Measurements from ENCODE around the gene HNF1A. TPM values are rescaled to one million over a fixed set of nuclear protein-coding genes. Genes with fewer than 3 reads are reported as not detected.

The HNF1A gene
- total and polyA plus RNA-seq, 2 of the 13 experiments (the other 11 are each of a cell fraction or from before 2014, with no cell fraction given): 13.4 to 34.7 TPM

DNA sequence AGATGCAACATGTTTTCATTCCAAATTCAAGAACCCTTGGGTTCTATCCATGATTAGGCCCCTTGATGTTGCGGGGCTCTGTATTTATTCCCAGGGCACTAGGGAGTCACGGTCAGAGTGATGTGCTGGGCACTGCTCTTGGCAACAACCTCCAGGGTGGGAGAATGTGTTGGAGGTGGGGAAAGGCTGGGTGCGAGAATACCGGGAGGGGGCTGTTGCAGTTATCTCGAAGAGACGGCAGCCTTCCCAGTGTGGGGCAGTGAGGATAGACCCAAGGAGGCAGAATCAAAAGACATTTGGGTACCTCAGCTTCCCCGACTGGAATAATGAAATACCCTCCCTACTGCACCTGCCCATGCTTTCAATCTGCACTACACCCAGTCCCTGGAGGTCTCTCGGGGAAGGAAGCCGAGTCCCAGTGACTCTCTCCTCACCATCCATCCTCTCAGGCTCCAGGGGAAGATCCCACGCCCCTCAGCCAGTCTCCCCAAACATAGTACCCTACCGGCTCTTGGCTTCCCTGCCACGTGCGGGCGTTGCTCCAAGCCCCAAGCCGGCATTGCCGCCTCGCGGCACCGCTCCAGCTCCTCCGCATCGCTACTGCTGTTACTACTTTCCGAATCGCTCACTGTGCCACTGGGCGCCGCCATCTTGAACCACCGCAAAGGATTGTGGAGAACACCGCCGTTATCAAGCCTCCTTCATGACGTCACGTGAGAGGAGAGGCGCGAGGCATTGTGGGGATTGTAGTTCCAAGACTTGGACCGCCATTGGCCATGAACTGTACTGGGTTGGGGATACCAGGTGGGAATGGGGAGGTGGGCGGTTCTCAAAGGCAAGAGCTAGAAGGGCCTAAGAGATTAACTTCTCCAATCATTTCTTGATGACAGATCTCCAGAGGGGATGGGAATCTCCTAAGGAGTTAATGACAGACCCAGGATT lies 37.8 kb downstream of the HNF1A start, which contains the start of gene C12orf43 (continued):
- TF ChIP-seq MLLT10 (CRISPR knock-in tag; IDR thresholded peaks at IDR 0.05) (no peak), ZSCAN5A (CRISPR knock-in tag; IDR thresholded peaks at IDR 0.05; ENCODE audit: borderline replicate concordance) (no peak), CREBL2 (CRISPR knock-in tag; IDR thresholded peaks at IDR 0.05; ENCODE audit: borderline replicate concordance) (no peak), KLF9 (CRISPR knock-in tag; IDR thresholded peaks at IDR 0.05; ENCODE audit: low read depth) (no peak), ZNF646 (CRISPR knock-in tag; IDR thresholded peaks at IDR 0.05) (no peak), BHLHE40 (IDR thresholded peaks at IDR 0.05; ENCODE audit: low read length) (peak; percentile 46; the same call in 1 of the 2 replicates), BORCS8-MEF2B (CRISPR knock-in tag; IDR thresholded peaks at IDR 0.05) (peak; percentile 40; the same call in 1 of the 2 replicates), HHEX (CRISPR knock-in tag; IDR thresholded peaks at IDR 0.05) (0 out of 2 replicates have a peak, but pooled peaks have one; percentile 39), ZNF710 (CRISPR knock-in tag; IDR thresholded peaks at IDR 0.05; ENCODE audit: borderline replicate concordance) (no peak), KLF15 (CRISPR knock-in tag; IDR thresholded peaks at IDR 0.05; ENCODE audit: borderline replicate concordance) (no peak), ZFX (CRISPR knock-in tag; IDR thresholded peaks at IDR 0.05; ENCODE audit: low read depth) (no peak; the same call in 1 of the 2 replicates), FIP1L1 (IDR thresholded peaks at IDR 0.05; ENCODE audit: borderline replicate concordance, insufficient read depth, low read depth, low read length) (no peak), MXI1 (IDR thresholded peaks at IDR 0.05; ENCODE audit: borderline replicate concordance, low read depth, low read length) (peak; percentile 84; the same call in 1 of the 3 replicates), RARA (CRISPR knock-in tag; IDR thresholded peaks at IDR 0.05) (peak; percentile 41), FOXK2 (IDR thresholded peaks at IDR 0.05) (no peak), FOSL1 (CRISPR knock-in tag; IDR thresholded peaks at IDR 0.05; ENCODE audit: borderline replicate concordance) (no peak)
- TF ChIP-seq, protein P1, sequence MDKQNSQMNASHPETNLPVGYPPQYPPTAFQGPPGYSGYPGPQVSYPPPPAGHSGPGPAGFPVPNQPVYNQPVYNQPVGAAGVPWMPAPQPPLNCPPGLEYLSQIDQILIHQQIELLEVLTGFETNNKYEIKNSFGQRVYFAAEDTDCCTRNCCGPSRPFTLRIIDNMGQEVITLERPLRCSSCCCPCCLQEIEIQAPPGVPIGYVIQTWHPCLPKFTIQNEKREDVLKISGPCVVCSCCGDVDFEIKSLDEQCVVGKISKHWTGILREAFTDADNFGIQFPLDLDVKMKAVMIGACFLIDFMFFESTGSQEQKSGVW (CRISPR knock-in tag; IDR thresholded peaks at IDR 0.05; ENCODE audit: borderline replicate concordance): no peak

All from HepG2 (cell line).